ENCODE data around the gene CENPP. TPM values are rescaled to one million over a fixed set of nuclear protein-coding genes. Genes with fewer than 3 reads are reported as not detected.
A peak's percentile ranks its signal among the peaks of the same experiment; 100 is the strongest.

Gene CENPP
- total RNA-seq, 1 donor from 2014 or later: 9.3 TPM

DNA sequence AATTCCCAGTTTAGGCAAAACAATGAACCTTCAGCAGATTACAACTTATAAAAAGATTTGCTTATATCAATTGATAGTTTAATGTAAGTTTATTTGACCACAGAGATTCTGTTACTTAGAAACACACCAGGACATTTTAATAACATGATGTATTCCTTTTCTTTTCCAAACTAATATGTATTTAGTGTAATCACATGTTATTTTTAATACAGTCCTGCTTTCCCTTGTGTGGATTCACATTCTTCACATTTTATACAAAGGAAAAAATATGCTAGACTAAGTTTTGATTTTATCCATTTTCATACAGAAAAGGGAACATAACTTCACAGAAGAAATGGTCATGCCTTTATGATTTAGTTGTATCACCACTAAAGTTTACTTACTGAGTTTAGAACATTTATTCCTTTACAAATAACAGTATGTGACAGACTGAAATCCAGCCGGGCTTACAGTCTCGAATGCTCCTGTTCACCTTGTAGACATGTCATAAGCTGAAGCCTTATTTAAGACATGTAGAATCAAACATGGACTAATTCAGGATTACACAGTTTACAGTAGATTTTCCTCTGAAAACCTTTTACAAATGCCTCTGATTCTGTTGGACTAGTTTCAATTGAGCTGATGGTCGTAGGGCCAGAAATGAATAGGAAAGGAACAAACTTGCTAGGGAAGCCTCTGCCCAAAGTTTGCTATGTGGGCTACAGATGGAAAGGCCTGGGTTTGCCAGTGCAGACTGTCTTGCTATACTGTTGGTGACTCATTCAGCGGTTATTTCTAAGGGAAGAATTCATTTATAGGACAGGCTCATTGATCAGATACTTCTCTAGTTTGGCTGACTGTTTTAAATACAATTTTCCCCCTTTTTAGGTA is 163.2 kb downstream of the CENPP start:
- Histone ChIP-seq H3K27ac (peak overlapping the region; percentile 3), H3K4me1 (peaks cover 9% of the 10 kb centered on the region), H3K9me3 (no peaks in the 10 kb centered on the region), H3K36me3 (no peaks in the 10 kb centered on the region), H3K4me3 (no peak overlapping the region), H3K27me3 (no peaks in the 10 kb centered on the region)
- TF ChIP-seq POLR2AphosphoS5 (IDR thresholded peaks at IDR 0.05; ENCODE audit: insufficient read depth in 1 of 2, low read depth in 1 of 2): no peak
- intact Hi-C loops (cut with DNase I): no loop called here
- DNase-seq (ENCODE audit: extremely low spot score in 2 of 2): no peak

DNA sequence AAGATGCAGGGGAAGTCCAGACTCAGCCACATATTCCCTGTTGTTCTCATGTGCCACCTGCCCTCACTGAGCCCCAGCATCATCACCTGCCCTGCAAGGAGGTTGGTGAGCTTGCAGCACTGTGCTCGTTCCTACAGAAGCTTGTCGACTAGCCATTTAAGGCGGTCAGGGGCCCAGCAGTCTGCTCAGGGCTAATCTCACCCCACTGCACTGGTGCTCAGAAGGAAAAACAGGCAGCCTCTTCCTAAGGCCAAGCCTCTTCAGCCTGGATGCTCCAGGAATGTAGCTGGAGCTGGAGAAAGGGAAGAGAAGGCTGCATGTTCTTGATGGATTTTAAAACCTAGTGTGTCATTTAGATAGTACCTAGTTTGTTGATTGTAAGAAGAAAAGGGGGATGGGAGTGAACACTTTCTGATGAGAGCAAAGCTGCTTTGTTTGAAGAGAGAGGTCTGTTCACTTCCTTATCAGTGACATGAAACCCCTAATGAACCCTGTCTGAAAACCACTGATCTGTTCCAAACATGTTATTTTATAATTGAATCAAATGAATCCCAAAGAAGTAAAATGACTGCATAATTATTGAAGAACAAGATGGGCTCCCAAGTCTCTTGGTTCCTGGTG is 167.1 kb downstream of the CENPP start:
- no peaks in the 10 kb centered on the region for H3K36me3 ChIP-seq
- TF ChIP-seq, protein P1, sequence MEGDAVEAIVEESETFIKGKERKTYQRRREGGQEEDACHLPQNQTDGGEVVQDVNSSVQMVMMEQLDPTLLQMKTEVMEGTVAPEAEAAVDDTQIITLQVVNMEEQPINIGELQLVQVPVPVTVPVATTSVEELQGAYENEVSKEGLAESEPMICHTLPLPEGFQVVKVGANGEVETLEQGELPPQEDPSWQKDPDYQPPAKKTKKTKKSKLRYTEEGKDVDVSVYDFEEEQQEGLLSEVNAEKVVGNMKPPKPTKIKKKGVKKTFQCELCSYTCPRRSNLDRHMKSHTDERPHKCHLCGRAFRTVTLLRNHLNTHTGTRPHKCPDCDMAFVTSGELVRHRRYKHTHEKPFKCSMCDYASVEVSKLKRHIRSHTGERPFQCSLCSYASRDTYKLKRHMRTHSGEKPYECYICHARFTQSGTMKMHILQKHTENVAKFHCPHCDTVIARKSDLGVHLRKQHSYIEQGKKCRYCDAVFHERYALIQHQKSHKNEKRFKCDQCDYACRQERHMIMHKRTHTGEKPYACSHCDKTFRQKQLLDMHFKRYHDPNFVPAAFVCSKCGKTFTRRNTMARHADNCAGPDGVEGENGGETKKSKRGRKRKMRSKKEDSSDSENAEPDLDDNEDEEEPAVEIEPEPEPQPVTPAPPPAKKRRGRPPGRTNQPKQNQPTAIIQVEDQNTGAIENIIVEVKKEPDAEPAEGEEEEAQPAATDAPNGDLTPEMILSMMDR (IDR thresholded peaks at IDR 0.05): no peak
- TF ChIP-seq POLR2AphosphoS5 (IDR thresholded peaks at IDR 0.05; ENCODE audit: insufficient read depth in 1 of 2, low read depth in 1 of 2): no peak
- H3K4me3 ChIP-seq: no peak overlapping the region
- H3K9me3 ChIP-seq: no peaks in the 10 kb centered on the region
- H3K27ac ChIP-seq: no peak overlapping the region
- intact Hi-C loops (cut with DNase I): no loop called here
- H3K4me1 ChIP-seq: peaks cover 9% of the 10 kb centered on the region
- H3K27me3 ChIP-seq: no peaks in the 10 kb centered on the region
- no peak for DNase-seq (ENCODE audit: extremely low spot score in 2 of 2)

DNA sequence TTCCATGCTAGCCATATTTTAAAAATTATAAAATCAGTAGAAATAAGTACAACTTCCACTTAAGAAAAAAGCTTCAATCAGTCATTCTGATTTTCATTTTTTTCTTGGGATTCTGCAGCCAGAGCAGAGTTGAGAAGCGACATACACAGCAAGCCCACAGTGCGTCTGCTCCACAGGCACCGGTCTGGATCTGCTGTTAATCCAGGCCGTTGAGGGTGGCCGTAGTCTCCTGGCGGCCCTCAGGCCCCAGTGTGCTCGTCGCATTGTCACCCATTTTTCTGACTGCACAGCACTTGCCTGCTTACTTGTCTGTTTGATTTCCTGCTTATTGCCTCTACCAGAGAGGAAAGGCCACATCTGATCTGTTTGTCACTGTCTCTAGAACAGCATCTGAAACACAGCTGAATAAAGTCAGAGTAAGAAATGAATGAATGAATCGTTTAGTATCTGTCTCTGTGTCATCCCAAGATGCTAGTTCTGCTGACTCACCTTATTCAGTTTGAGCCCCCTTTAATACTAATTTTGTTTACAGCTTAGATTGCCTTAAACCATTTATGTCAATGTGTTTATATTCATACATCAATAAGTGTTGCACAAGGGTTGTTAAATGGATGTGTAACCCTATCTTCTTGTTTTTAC is 168.1 kb downstream of the CENPP start:
- intact Hi-C loops (cut with DNase I): no loop called here
- H3K4me1 ChIP-seq: peaks cover 9% of the 10 kb centered on the region
- no peak for TF ChIP-seq POLR2AphosphoS5 (IDR thresholded peaks at IDR 0.05; ENCODE audit: insufficient read depth in 1 of 2, low read depth in 1 of 2)
- TF ChIP-seq, protein P1 (IDR thresholded peaks at IDR 0.05): no peak
- TF ChIP-seq POLR2A (IDR thresholded peaks at IDR 0.05): no peak

DNA sequence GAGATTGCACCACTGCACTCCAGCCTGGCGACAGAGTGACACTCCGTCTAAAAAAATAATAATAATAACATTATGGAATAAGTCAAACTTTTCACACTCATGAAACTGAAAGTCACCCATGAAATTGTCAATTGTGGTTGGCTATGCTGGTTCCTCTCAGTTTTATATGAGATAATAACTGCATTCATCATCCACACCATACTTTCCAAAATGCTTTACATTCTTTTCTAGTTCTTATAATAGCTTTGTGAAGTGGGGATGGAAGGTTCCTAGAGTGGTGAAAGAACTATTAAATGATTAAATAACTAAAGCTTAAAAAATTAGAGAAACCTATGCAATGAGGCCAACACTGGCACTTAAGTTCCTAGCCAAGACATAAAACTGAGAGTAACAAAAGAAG is 169.1 kb downstream of the CENPP start:
- Histone ChIP-seq H3K4me1 (no peaks in the 10 kb centered on the region), H3K27me3 (no peaks in the 10 kb centered on the region), H3K27ac (no peak overlapping the region), H3K4me3 (no peak overlapping the region), H3K36me3 (no peaks in the 10 kb centered on the region), H3K9me3 (no peaks in the 10 kb centered on the region)
- DNase-seq (ENCODE audit: extremely low spot score in 2 of 2): no peak
- no peak for TF ChIP-seq POLR2AphosphoS5 (IDR thresholded peaks at IDR 0.05; ENCODE audit: insufficient read depth in 1 of 2, low read depth in 1 of 2)
- TF ChIP-seq POLR2A (IDR thresholded peaks at IDR 0.05): no peak
- TF ChIP-seq, protein P1 (IDR thresholded peaks at IDR 0.05): no peak
- intact Hi-C loops (cut with DNase I): no loop called here

More for the DNA sequence above, 168.1 kb downstream of the CENPP start:
- no peaks in the 10 kb centered on the region for H3K27me3 ChIP-seq
- no peak for DNase-seq (ENCODE audit: extremely low spot score in 2 of 2)
- no peak overlapping the region for H3K27ac ChIP-seq
- H3K36me3 ChIP-seq: no peaks in the 10 kb centered on the region
- H3K4me3 ChIP-seq: no peak overlapping the region
- no peaks in the 10 kb centered on the region for H3K9me3 ChIP-seq

DNA sequence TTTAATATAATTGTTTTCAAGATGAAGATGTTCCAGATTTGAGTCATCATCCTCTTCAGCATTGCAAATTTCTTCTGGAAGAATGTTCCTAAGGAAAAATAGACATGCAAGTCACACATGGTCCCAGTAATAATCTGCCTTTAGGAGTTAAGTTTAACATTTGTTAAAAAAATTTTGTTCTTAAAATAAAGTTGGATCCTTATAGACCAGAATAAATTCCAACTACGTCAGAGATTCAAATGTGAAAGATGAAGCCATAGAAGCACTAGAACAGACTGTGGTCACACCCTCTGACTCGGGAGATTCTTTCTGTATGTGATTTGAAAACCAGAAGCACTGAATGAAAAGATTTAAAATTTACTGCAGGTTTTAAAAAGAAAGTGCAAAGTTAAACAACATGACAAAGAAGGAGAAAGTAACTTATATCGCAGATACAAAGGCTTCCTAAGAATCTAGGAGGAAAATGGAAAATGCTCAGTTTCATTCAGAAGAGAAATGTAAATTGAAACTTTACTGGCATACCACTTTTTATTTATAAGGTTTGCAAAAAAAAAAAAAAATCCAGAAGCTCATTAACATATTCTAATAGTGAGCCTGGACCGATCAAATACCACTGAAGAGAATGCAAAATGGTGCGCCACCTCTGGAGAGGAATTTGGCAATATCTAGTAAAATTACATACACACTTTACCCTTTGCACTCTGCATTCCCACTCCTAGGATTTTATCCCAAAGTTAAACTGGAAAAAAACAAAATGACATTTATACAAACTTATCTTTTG is 170.8 kb downstream of the CENPP start:
- Histone ChIP-seq H3K9me3 (no peaks in the 10 kb centered on the region), H3K27me3 (no peaks in the 10 kb centered on the region), H3K27ac (no peak overlapping the region), H3K4me1 (peaks cover 6% of the 10 kb centered on the region), H3K36me3 (no peaks in the 10 kb centered on the region), H3K4me3 (no peak overlapping the region)
- intact Hi-C loops (cut with DNase I): no loop called here
- no peak for DNase-seq (ENCODE audit: extremely low spot score in 2 of 2)
- TF ChIP-seq POLR2AphosphoS5 (IDR thresholded peaks at IDR 0.05; ENCODE audit: insufficient read depth in 1 of 2, low read depth in 1 of 2): no peak
- no peak for TF ChIP-seq POLR2A (IDR thresholded peaks at IDR 0.05)
- TF ChIP-seq, protein P1 (IDR thresholded peaks at IDR 0.05): no peak

Measured in vagina (tissue), 2 donors.